Measurements from ENCODE around the gene NEUROD2.

- TF ChIP-seq CTCF (IDR thresholded peaks at IDR 0.05) (no peak), EP300 (IDR thresholded peaks at IDR 0.05) (no peak)
Observed at GRCh38 chr17:39606434-39607056, 1.2 kb downstream of the NEUROD2 start.
